MCF 10A (cell line): ENCODE data around the gene SLC6A2. TPM values are rescaled to one million over a fixed set of nuclear protein-coding genes. Genes with fewer than 3 reads are reported as not detected.
A peak's percentile ranks its signal among the peaks of the same experiment; 100 is the strongest.

Experiments
- BruUV-seq: library from RNA; stranded (reverse); fragments of 400-500 nt; replicated peaks from 2 replicates; lab custom pipeline; 2021; lab: Mats Ljungman, UMichigan
- CTCF ChIA-PET: fragments of 300-600 bp; sonication (Branson Sonifier 250); formaldehyde crosslinking; extraction: SDS; loops from one replicate; lab custom pipeline; 2021; ENCODE audit warnings: antibody characterized with exemption, inconsistent platforms; lab: Yijun Ruan, JAX
- POLR2A ChIA-PET: fragments of 300-600, 350-650 bp; sonication (Branson Sonifier 250); formaldehyde crosslinking; extraction: SDS; loops from one replicate; lab custom pipeline; 2020; ENCODE audit warnings: antibody characterized with exemption, inconsistent platforms; lab: Yijun Ruan, JAX
- DNase-seq: peaks from one replicate; pipeline ENCODE4 v3.0.0-alpha.2; 2018; ENCODE audit not compliant: unreplicated experiment
- H3K27ac Mint-ChIP-seq: one replicate; pipeline ENCODE4 v1.8.0; 2022; ENCODE audit warnings: mild to moderate bottlenecking, low read depth, mixed read lengths; ENCODE audit not compliant: unreplicated experiment
- H3K27me3 Mint-ChIP-seq: one replicate; pipeline ENCODE4 v1.8.0; 2022; ENCODE audit warnings: mixed read lengths; ENCODE audit not compliant: insufficient read depth, unreplicated experiment
- H3K36me3 Mint-ChIP-seq: one replicate; pipeline ENCODE4 v1.8.0; 2022; ENCODE audit warnings: mild to moderate bottlenecking, moderate library complexity, mixed read lengths; ENCODE audit not compliant: insufficient read depth, unreplicated experiment
- H3K4me1 Mint-ChIP-seq: one replicate; pipeline ENCODE4 v1.8.0; 2022; ENCODE audit warnings: mixed read lengths; ENCODE audit not compliant: insufficient read depth, unreplicated experiment
- H3K4me3 Mint-ChIP-seq: one replicate; pipeline ENCODE4 v1.8.0; 2022; ENCODE audit warnings: mild to moderate bottlenecking, moderate library complexity, mixed read lengths; ENCODE audit not compliant: unreplicated experiment
- H3K9me3 Mint-ChIP-seq: one replicate; pipeline ENCODE4 v1.8.0; 2022; ENCODE audit warnings: mixed read lengths; ENCODE audit not compliant: unreplicated experiment
- intact Hi-C: fragments of 100-400 bp; cut with micrococcal nuclease; formaldehyde crosslinking; loops from 2 replicates; pipeline ENCODE4 v1.14.1; 2022
- total RNA-seq: library from RNA; stranded (reverse); gene quantifications from 2 replicates; pipeline ENCODE4 v1.2.3, GENCODE V29; 2022
- TF ChIP-seq, protein P1 (sequence below): fragments of 200-600 bp; IDR thresholded peaks from one replicate; pipeline ENCODE4 v1.8.0; 2022; ENCODE audit warnings: antibody characterized with exemption, mild to moderate bottlenecking; ENCODE audit not compliant: unreplicated experiment

Gene SLC6A2
- total RNA-seq, 1 experiment from 2014 or later = not detected

- TF ChIP-seq, protein P1, sequence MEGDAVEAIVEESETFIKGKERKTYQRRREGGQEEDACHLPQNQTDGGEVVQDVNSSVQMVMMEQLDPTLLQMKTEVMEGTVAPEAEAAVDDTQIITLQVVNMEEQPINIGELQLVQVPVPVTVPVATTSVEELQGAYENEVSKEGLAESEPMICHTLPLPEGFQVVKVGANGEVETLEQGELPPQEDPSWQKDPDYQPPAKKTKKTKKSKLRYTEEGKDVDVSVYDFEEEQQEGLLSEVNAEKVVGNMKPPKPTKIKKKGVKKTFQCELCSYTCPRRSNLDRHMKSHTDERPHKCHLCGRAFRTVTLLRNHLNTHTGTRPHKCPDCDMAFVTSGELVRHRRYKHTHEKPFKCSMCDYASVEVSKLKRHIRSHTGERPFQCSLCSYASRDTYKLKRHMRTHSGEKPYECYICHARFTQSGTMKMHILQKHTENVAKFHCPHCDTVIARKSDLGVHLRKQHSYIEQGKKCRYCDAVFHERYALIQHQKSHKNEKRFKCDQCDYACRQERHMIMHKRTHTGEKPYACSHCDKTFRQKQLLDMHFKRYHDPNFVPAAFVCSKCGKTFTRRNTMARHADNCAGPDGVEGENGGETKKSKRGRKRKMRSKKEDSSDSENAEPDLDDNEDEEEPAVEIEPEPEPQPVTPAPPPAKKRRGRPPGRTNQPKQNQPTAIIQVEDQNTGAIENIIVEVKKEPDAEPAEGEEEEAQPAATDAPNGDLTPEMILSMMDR = no peak
- ChIA-PET CTCF (interaction anchor here (0.6 to 1.1 kb wide), 3 partner anchors 17 to 29 kb away, joined by 3 read pairs; no protein-coding TSS in a partner anchor), POLR2A (no interaction called here)
- Mint-ChIP-seq H3K4me1 (peaks cover 19% of the 10 kb centered on the region), H3K27ac (no peak overlapping the region), H3K9me3 (no peaks in the 10 kb centered on the region), H3K4me3 (no peak overlapping the region), H3K36me3 (no peaks in the 10 kb centered on the region), H3K27me3 (no peaks in the 10 kb centered on the region)
- intact Hi-C loops = no loop called here
- DNase-seq = no peak
- no TSS peak for BruUV-seq
Observed at GRCh38 chr16:55666012-55666411, 10.2 kb downstream of the SLC6A2 start.

- BruUV-seq = no TSS peak
- no peak for DNase-seq
- H3K27ac Mint-ChIP-seq = peak overlapping the region; percentile 92
- POLR2A ChIA-PET = interaction anchor here (0.7 to 1.4 kb wide), 4 partner anchors 14 to 100 kb away, joined by 3 to 4 read pairs (median 3); no protein-coding TSS in a partner anchor
- TF ChIP-seq, protein P1 = no peak
- H3K4me1 Mint-ChIP-seq = peaks cover 12% of the 10 kb centered on the region
- intact Hi-C loops = no loop called here
- no peak overlapping the region for H3K4me3 Mint-ChIP-seq
- no peaks in the 10 kb centered on the region for H3K36me3 Mint-ChIP-seq
- no peaks in the 10 kb centered on the region for H3K9me3 Mint-ChIP-seq
- CTCF ChIA-PET = interaction anchor here (0.5 kb wide), 1 partner anchor 14 kb away, joined by 3 read pairs; no protein-coding TSS in a partner anchor
- no peaks in the 10 kb centered on the region for H3K27me3 Mint-ChIP-seq
Observed at GRCh38 chr16:55667753-55668152, 12.0 kb downstream of the SLC6A2 start.

DNA sequence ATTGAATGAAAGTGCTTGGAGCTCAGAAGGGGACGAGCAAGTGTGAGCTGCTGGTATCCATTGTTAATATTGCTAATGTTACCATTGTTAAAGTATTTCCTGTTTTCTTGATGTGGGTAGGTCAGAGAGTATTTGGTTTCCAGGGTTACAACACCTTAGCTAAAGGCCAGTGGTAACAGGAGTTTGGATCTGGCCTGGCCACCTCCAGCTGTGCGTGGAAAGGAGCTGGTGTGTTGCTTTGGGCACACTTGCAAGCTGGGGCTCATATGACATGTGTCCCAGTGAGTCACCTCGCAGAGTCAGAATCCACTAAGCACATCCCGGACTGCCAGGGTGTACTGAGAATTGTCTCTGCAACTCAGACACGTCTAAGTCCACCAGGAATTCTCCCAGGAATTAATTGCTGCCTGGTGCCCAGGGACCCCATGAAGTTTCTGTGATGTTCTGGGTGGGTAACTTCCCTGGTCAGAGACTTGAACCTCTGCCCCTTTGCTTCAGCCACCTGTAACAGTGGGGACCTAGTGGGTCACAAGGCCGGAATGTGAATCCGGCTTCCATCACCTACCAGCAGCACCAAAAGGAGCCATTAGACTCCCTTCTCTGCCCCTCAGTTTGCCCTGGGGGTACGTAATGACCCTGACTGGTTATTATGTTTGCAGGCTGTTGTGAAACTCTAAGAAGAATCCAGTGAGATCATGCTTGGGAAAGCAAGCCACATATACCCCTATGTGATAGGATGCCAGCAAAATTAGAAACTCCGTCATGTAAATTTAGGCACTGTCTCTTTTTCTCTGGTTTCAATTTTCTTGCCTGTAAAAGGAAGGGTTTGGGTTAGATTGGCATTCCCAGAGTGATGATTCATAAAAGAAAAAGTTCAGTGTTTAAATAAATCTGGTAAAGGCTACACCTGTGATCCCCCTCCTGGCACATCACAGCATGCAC is 12.8 kb downstream of the SLC6A2 start:
- Mint-ChIP-seq H3K9me3 (no peaks in the 10 kb centered on the region), H3K4me3 (no peak overlapping the region), H3K36me3 (no peaks in the 10 kb centered on the region), H3K27me3 (no peaks in the 10 kb centered on the region), H3K4me1 (peaks cover 12% of the 10 kb centered on the region), H3K27ac (peak overlapping the region; percentile 92)
- BruUV-seq = no TSS peak
- TF ChIP-seq, protein P1 = no peak
- POLR2A ChIA-PET = interaction anchor here (0.6 to 1.4 kb wide), 7 partner anchors 13 to 1885 kb away, joined by 3 to 4 read pairs (median 3); no protein-coding TSS in a partner anchor
- peak; percentile 72 for DNase-seq
- intact Hi-C loops = no loop called here
- CTCF ChIA-PET = interaction anchor here (0.5 to 1.4 kb wide), 2 partner anchors 13 to 33 kb away, joined by 3 to 6 read pairs; no protein-coding TSS in a partner anchor
